K562 (cell line): ENCODE data around the gene ARHGEF12. TPM values are rescaled to one million over a fixed set of nuclear protein-coding genes. Genes with fewer than 3 reads are reported as not detected.

ENCODE experiments used
- ATAC-seq: fragments of 200-7000 bp; cut with Tn5 transposase; 3 replicates; pipeline ENCODE4 v1.9.1; 2020; ENCODE audit warnings: moderate library complexity
- BruUV-seq: library from RNA; stranded (reverse); fragments of 400-500 nt; replicated peaks from 2 replicates; lab custom pipeline; 2021; lab: Mats Ljungman, UMichigan
- CTCF ChIA-PET: fragments of 300-600 bp; formaldehyde crosslinking; extraction: SDS; loops from one replicate; lab custom pipeline; 2021; ENCODE audit warnings: low intra/inter-chr PET ratio; lab: Yijun Ruan, JAX
- POLR2A ChIA-PET: fragments of 300-600, 350-650 bp; sonication (Branson Sonifier 250); formaldehyde crosslinking; extraction: SDS; loops from one replicate; lab custom pipeline; 2021; ENCODE audit warnings: antibody characterized with exemption, inconsistent platforms; lab: Yijun Ruan, JAX
- DNase-seq, 4 experiments: peaks; one replicate each; pipeline versions ENCODE4 v3.0.0 to v3.0.0-alpha.2; 2011 to 2018; ENCODE audit warnings: low spot score in 3 of 4, mixed read lengths in 3 of 4; ENCODE audit errors: extremely low read depth in 1 of 4
- FAIRE-seq: peaks from 2 replicates; lab custom pipeline; 2011; peaks lifted over from hg19 to GRCh38; lab: Jason Lieb, UNC
- H2AFZ ChIP-seq: 2 replicates; pipeline ENCODE4 v1.6.0; 2011; ENCODE audit warnings: low read depth, low read length, control low read depth, inconsistent platforms
- H3K27ac ChIP-seq: fragments of 200-600 bp; 3 replicates; pipeline ENCODE4 v1.8.0; 2011; ENCODE audit warnings: low read depth, mild to moderate bottlenecking, control low read depth, inconsistent platforms, low read length, moderate library complexity, mixed read lengths; ENCODE audit errors: extremely low read depth
- H3K27me3 ChIP-seq, 2 experiments: fragments of 300-600 bp in 1 of 2; 2 replicates in 1 of 2; 3 replicates in 1 of 2; pipeline versions ENCODE4 v1.6.0 to v1.8.0; 2011; ENCODE audit warnings: inconsistent platforms in 2 of 2, low read length in 2 of 2, mild to moderate bottlenecking in 1 of 2, mixed read lengths in 1 of 2, moderate library complexity in 1 of 2; ENCODE audit not compliant: control insufficient read depth in 2 of 2, insufficient read depth in 2 of 2
- H3K36me3 ChIP-seq: fragments of 300-600 bp; 3 replicates; pipeline ENCODE4 v1.8.0; 2011; ENCODE audit warnings: mild to moderate bottlenecking, low read length, inconsistent platforms; ENCODE audit not compliant: control insufficient read depth, insufficient read depth
- H3K4me1 ChIP-seq, 2 experiments: fragments of 200-600 bp in 1 of 2; replicated peaks in 1 of 2; 2 replicates in 1 of 2; 3 replicates in 1 of 2; pipeline versions ENCODE4 v1.5.1 to v1.8.0; 2011; ENCODE audit warnings: inconsistent platforms in 2 of 2, low read length in 2 of 2, mild to moderate bottlenecking in 1 of 2, mixed read lengths in 1 of 2, moderate library complexity in 1 of 2; ENCODE audit not compliant: control insufficient read depth in 2 of 2, insufficient read depth in 2 of 2
- H3K4me2 ChIP-seq: 2 replicates; pipeline ENCODE4 v1.6.1; 2011; ENCODE audit warnings: low read length, control low read depth, inconsistent platforms, mixed read lengths; ENCODE audit not compliant: insufficient read depth
- H3K4me3 ChIP-seq: fragments of 200-600 bp; sonication (generic), shearing (Covaris generic); 2 replicates; pipeline ENCODE4 v1.5.1; 2016; ENCODE audit warnings: control low read depth, inconsistent platforms
- H3K79me2 ChIP-seq: fragments of 200-600 bp; 3 replicates; pipeline ENCODE4 v1.8.0; 2011; ENCODE audit warnings: low read length, inconsistent platforms; ENCODE audit not compliant: control insufficient read depth, insufficient read depth
- H3K9ac ChIP-seq, 2 experiments: 2 replicates each; pipeline versions ENCODE4 v1.6.0 to v1.6.1; 2011; ENCODE audit warnings: low read depth in 2 of 2, low read length in 2 of 2, control low read depth in 1 of 2, inconsistent platforms in 1 of 2, mild to moderate bottlenecking in 1 of 2, mixed read lengths in 1 of 2; ENCODE audit not compliant: insufficient read depth in 1 of 2
- H3K9me1 ChIP-seq: one replicate; pipeline ENCODE4 v1.6.0; 2011; ENCODE audit warnings: inconsistent platforms, mild to moderate bottlenecking, low read length, moderate library complexity; ENCODE audit not compliant: control insufficient read depth, insufficient read depth
- H3K9me3 ChIP-seq: replicated peaks from 2 replicates; pipeline ENCODE4 v1.5.1; 2011; ENCODE audit warnings: low read depth, low read length, inconsistent platforms; ENCODE audit not compliant: control insufficient read depth, insufficient read depth
- H4K20me1 ChIP-seq: replicated peaks from 2 replicates; pipeline ENCODE4 v1.6.1; 2011; ENCODE audit warnings: low read length, inconsistent platforms, mixed read lengths; ENCODE audit not compliant: control insufficient read depth, insufficient read depth
- CHD2 ChIP-seq: IDR thresholded peaks from 2 replicates; pipeline ENCODE4 v1.6.1; 2011; ENCODE audit warnings: low read depth, low read length
- DDX20 ChIP-seq: fragments of 450-650 bp; IDR thresholded peaks from 2 replicates; pipeline ENCODE4 v1.6.1; 2016; ENCODE audit warnings: missing genetic modification characterization, low read depth, mild to moderate bottlenecking, missing compliant biosample characterization, moderate library complexity
- TFAM ChIP-seq: fragments of 250-450 bp; sonication (Bioruptor Pico); conservative IDR thresholded peaks from 2 replicates; pipeline ENCODE4 v1.5.0; 2021; ENCODE audit warnings: mild to moderate bottlenecking, moderate library complexity
- ZFP36 ChIP-seq: fragments of 150-350 bp; IDR thresholded peaks from 2 replicates; pipeline ENCODE4 v1.6.1; 2018; ENCODE audit warnings: low read length, low read depth; ENCODE audit not compliant: partially characterized antibody
- ZNF384 ChIP-seq: IDR thresholded peaks from 2 replicates; pipeline ENCODE4 v1.6.1; 2012; ENCODE audit warnings: low read depth, low read length, improper control_type of control experiment
- WGBS: fragments of 100-300 bp; shearing (Covaris generic); methylation state at CpG from one replicate; pipeline ENCODE4 v1.1.6; 2016; ENCODE audit warnings: low coverage, mixed read lengths; ENCODE audit not compliant: insufficient coverage; ENCODE audit errors: missing lambda C conversion rate; 5-methylcytosine and 5-hydroxymethylcytosine counted together
- in situ Hi-C: fragments of 300-500 bp; cut with MboI; formaldehyde crosslinking; loops from 4 replicates; pipeline ENCODE4 v1.15.0; 2018; ENCODE audit warnings: inconsistent platforms, mixed read lengths
- intact Hi-C: fragments of 100-400 bp; cut with micrococcal nuclease; formaldehyde crosslinking; loops from 2 replicates; pipeline ENCODE4 v1.14.2; 2022
- polyA plus RNA-seq, 8 experiments: library from polyadenylated mRNA; depleted of rRNA in 4 of 8; stranded (reverse) in 5 of 8; unstranded in 3 of 8; fragments of >200 nt; fragmentation: Nextera tagmentation in 2 of 8; fragmentation: Illumina TruSeq in 1 of 8; extraction: Ambion mirVana in 2 of 8; extraction: Trizol in 1 of 8; gene quantifications; 2 replicates each; pipeline versions ENCODE4 v1.2.1 to v1.2.3, GENCODE V29; 2011 to 2014; ENCODE audit warnings: inconsistent platforms in 1 of 8, missing spikeins in 1 of 8
- total RNA-seq, 7 experiments: library from RNA; depleted of rRNA in 6 of 7; stranded (reverse); fragments of >200 nt in 6 of 7; fragmentation: Illumina TruSeq in 2 of 7; extraction: Trizol in 2 of 7; gene quantifications; 2 replicates each; pipeline versions ENCODE4 v1.2.1 to v1.2.3, GENCODE V29; 2011 to 2021; ENCODE audit warnings: low replicate concordance in 1 of 7
- TF ChIP-seq, protein P1 (sequence below): sonication (generic); formaldehyde crosslinking; IDR thresholded peaks from 2 replicates; pipeline ENCODE4 v1.8.0; 2023; ENCODE audit warnings: missing genetic modification reagents, mild to moderate bottlenecking, borderline replicate concordance

ARHGEF12 gene
- total and polyA plus RNA-seq, 9 of the 15 experiments (the other 6 are each of a cell fraction or from before 2014, with no cell fraction given): 3.5 to 51.7 (median 29.5) TPM

DNA sequence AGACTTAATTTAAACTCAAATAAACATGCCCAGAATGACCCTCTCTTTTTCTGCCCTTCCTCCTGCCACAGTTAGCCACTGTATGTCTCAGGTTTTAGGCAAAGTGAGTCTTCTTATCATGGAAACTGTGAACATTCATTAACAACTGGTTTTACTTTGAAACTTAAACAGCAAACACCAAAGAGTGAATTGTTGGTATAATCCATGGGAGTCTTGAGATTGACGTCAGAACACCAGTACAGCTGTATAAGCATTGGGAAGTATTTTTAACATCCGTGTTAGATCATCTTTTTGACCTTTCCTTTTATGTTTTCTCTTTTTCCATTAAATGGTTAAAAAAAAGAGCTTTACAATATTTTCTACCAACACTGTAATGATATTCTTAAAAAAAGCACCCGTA, 38.9 kb downstream of the ARHGEF12 start:
- WGBS: 70% methylated on average over 3 of the region's 3 CpGs
- Histone ChIP-seq H4K20me1 (no peaks in the 10 kb centered on the region), H3K36me3 (no peaks in the 10 kb centered on the region; the same call in 2 of the 3 replicates), H3K9me1 (no peaks in the 10 kb centered on the region), H3K9ac (no peak overlapping the region), H2AFZ (no peak overlapping the region), H3K27ac (no peak overlapping the region), H3K4me2 (no peak overlapping the region), H3K27me3 (no peaks in the 10 kb centered on the region), H3K4me3 (no peak overlapping the region), H3K79me2 (peaks cover 93% of the 10 kb centered on the region), H3K9me3 (peaks cover 8% of the 10 kb centered on the region), H3K4me1 (0 out of 5 replicates have a peak, but pooled peaks cover 0 to 3% of the 10 kb centered on the region in 2 experiments)
- ChIA-PET CTCF (no interaction called here), POLR2A (interaction anchor here (0.8 to 1.3 kb wide), 2 partner anchors 9 to 10 kb away, joined by 3 to 4 read pairs; no protein-coding TSS in a partner anchor)
- no peak for FAIRE-seq
- ATAC-seq: no peak
- intact Hi-C loops (no loop called here), in situ Hi-C loops (no loop called here)
- no peak for DNase-seq
- BruUV-seq: no TSS peak
- TF ChIP-seq TFAM (CRISPR knock-in tag): no peak
- TF ChIP-seq ZNF384: no peak
- TF ChIP-seq DDX20 (tag): no peak
- TF ChIP-seq ZFP36: no peak
- no peak for TF ChIP-seq CHD2
- TF ChIP-seq, protein P1, sequence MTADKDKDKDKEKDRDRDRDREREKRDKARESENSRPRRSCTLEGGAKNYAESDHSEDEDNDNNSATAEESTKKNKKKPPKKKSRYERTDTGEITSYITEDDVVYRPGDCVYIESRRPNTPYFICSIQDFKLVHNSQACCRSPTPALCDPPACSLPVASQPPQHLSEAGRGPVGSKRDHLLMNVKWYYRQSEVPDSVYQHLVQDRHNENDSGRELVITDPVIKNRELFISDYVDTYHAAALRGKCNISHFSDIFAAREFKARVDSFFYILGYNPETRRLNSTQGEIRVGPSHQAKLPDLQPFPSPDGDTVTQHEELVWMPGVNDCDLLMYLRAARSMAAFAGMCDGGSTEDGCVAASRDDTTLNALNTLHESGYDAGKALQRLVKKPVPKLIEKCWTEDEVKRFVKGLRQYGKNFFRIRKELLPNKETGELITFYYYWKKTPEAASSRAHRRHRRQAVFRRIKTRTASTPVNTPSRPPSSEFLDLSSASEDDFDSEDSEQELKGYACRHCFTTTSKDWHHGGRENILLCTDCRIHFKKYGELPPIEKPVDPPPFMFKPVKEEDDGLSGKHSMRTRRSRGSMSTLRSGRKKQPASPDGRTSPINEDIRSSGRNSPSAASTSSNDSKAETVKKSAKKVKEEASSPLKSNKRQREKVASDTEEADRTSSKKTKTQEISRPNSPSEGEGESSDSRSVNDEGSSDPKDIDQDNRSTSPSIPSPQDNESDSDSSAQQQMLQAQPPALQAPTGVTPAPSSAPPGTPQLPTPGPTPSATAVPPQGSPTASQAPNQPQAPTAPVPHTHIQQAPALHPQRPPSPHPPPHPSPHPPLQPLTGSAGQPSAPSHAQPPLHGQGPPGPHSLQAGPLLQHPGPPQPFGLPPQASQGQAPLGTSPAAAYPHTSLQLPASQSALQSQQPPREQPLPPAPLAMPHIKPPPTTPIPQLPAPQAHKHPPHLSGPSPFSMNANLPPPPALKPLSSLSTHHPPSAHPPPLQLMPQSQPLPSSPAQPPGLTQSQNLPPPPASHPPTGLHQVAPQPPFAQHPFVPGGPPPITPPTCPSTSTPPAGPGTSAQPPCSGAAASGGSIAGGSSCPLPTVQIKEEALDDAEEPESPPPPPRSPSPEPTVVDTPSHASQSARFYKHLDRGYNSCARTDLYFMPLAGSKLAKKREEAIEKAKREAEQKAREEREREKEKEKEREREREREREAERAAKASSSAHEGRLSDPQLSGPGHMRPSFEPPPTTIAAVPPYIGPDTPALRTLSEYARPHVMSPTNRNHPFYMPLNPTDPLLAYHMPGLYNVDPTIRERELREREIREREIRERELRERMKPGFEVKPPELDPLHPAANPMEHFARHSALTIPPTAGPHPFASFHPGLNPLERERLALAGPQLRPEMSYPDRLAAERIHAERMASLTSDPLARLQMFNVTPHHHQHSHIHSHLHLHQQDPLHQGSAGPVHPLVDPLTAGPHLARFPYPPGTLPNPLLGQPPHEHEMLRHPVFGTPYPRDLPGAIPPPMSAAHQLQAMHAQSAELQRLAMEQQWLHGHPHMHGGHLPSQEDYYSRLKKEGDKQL (CRISPR knock-in tag): no peak
